Stomach (tissue), 9 donors: Measurements from ENCODE around the gene DST. TPM values are rescaled to one million over a fixed set of nuclear protein-coding genes. Genes with fewer than 3 reads are reported as not detected.

ENCODE experiments used
- DNase-seq, 2 donors: peaks; one replicate each; pipeline versions ENCODE4 v3.0.0 to v3.0.0-alpha.2; 2013 to 2019
- H3K27ac ChIP-seq, 5 donors: fragments of 200-600 bp in 4 of 5; sonication (generic) in 4 of 5; one replicate each; pipeline ENCODE4 v1.5.1; 2013 to 2019; ENCODE audit warnings: mild to moderate bottlenecking in 1 of 5, moderate library complexity in 1 of 5
- H3K27me3 ChIP-seq, 3 donors: fragments of 200-600 bp; sonication (generic); one replicate each; pipeline ENCODE4 v1.5.1; 2017 to 2019; ENCODE audit warnings: mixed run types in 1 of 3
- H3K36me3 ChIP-seq, 4 donors: fragments of 200-600 bp; sonication (generic); 1 replicate in 3 of 4; 2 replicates in 1 of 4; pipeline ENCODE4 v1.5.1; 2016 to 2019
- H3K4me1 ChIP-seq, 4 donors: fragments of 200-600 bp; sonication (generic); one replicate each; pipeline ENCODE4 v1.5.1; 2016 to 2019
- H3K4me3 ChIP-seq, 4 donors: fragments of 200-600 bp; sonication (generic) in 3 of 4; one replicate each; pipeline ENCODE4 v1.5.1; 2016 to 2019; ENCODE audit warnings: mild to moderate bottlenecking in 1 of 4
- H3K9me3 ChIP-seq, 4 donors: fragments of 200-600 bp; sonication (generic); one replicate each; pipeline ENCODE4 v1.5.1; 2016 to 2019
- CTCF ChIP-seq, 7 experiments: fragments of 450-650 bp in 4 of 7; fragments of 200-600 bp in 3 of 7; sonication (generic) in 3 of 7; IDR thresholded peaks; one replicate each; pipeline ENCODE4 v1.5.1; 2016 to 2019; ENCODE audit warnings: antibody characterized with exemption in 7 of 7, control low read depth in 2 of 7, mild to moderate bottlenecking in 1 of 7
- EP300 ChIP-seq: sonication (generic); formaldehyde crosslinking; IDR thresholded peaks from one replicate; pipeline ENCODE4 v1.6.1; 2017; ENCODE audit warnings: antibody characterized with exemption
- POLR2A ChIP-seq, 4 donors: fragments of 450-650 bp; IDR thresholded peaks; one replicate each; pipeline ENCODE4 v1.6.1; 2016; ENCODE audit warnings: antibody characterized with exemption in 4 of 4, control low read depth in 2 of 4, mild to moderate bottlenecking in 1 of 4, moderate library complexity in 1 of 4
- POLR2AphosphoS5 ChIP-seq, 3 donors: sonication (generic); formaldehyde crosslinking; IDR thresholded peaks; one replicate each; pipeline ENCODE4 v1.6.1; 2016; ENCODE audit warnings: antibody characterized with exemption in 3 of 3
- WGBS, 5 donors: extraction: QIAGEN DNeasy Blood & Tissue Kit in 3 of 5; methylation state at CpG; one replicate each; pipeline versions ENCODE4 v1.1.5 to v1.1.7; 2013 to 2018; 5-methylcytosine and 5-hydroxymethylcytosine counted together
- intact Hi-C: fragments of 100-400 bp; cut with DNase I; formaldehyde crosslinking; loops from one replicate; pipeline ENCODE4 v1.15.1; 2023; ENCODE audit warnings: low total_unique reads
- polyA plus RNA-seq, 3 donors: library from polyadenylated mRNA; stranded (reverse); fragments of 200-250 nt; gene quantifications; one replicate each; pipeline ENCODE4 v1.2.3, GENCODE V29; 2013
- total RNA-seq, 5 donors: library from RNA; depleted of rRNA; stranded (reverse); fragments of >200 nt; gene quantifications; one replicate each; pipeline versions ENCODE4 v1.1.0 to v1.2.3, GENCODE V29; 2014 to 2016
- donor health status: healthy with polysubstance abuse.
- donor health status: Bipolar disorder and iron deficiency.
- donor health status: healthy.

Gene DST
- total and polyA plus RNA-seq, 8 donors = 16.3 to 623 (median 200) TPM

DNA sequence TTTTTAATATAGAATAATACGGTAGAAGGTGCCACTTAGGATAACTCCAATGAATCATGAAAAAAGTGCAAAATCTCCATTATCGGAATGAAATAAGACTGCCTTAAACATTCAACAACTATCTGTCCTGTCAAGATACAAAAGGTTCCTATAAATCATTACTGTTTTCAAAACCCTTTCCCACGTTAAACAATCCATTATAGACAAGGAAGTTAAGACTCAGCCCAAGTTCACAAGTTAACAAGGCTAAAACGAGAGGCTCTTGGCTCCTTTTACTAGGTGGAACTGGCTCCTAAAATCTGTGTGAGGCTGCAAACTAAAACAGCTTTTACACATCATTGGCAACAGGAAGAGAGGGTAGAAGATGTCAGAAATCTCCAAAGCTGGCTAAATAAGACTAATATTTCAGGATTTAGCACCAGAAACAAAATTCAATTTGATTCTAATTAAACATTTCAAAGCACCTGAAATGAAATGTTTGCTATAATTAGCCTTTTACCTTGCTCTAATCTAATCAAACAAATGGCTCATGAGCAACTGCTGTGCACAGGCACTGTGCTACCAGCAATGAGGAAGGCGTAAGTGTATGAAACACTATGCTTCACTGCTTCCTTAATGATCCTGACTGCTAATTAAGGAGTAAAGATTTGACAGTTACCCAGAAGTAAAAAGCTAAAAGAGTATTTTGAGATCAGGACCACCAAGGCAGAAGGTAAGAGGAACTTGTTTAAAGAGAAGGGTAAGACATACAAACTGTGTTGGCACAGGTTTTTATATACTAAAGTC is 109.7 kb downstream of the DST start:
- Histone ChIP-seq H3K4me1 (peaks cover 0 to 64% (median 29%) of the 10 kb centered on the region in 4 donors), H3K27me3 (no peaks in the 10 kb centered on the region), H3K9me3 (no peaks in the 10 kb centered on the region), H3K36me3 (peaks cover 0 to 80% (median 73%) of the 10 kb centered on the region in 4 donors), H3K4me3 (no peak overlapping the region), H3K27ac (no peak overlapping the region)
- no peak for DNase-seq
- no peak for TF ChIP-seq POLR2AphosphoS5 (IDR thresholded peaks at IDR 0.05)
- TF ChIP-seq CTCF (IDR thresholded peaks at IDR 0.05) = no peak
- no peak for TF ChIP-seq POLR2A (IDR thresholded peaks at IDR 0.05)
- TF ChIP-seq EP300 = no peak
- intact Hi-C loops = no loop called here
- WGBS, 5 donors = 55 to 66% (median 65%) methylated on average over 5 of the region's 5 CpGs

DNA sequence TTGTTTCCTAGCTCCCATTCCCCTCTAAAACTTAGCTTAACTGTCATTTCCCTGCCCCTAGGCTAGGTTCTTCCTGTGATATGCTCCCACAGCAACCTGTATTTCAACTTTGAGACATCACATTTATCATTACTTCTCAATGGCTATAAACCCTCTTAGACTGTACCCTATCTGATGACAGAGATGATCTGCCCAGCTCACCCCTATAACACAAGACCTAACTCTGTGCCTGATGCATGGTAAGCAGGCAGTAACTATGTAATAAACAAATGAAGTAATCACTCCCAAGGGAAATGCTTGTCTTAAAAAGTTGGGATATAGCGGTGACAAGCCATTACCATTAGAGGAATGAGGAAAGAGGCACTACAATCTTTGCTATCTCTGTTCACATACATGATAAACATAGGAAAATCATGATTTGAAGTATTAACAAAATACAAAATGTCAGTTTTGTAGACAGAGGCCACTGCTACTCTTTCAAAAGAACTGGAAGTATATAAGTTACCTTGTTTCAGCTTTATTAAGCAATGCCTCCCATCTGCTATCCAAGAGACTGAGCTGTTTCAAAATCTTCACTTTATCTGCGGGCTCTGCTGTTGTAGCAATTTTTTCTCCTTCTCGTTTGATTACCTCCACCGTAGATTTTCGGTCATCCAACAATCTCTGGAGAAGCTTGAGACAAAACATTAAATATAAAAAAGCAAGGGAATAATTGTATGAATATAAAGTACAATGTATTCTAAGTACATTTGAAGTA is 110.7 kb downstream of the DST start:
- Histone ChIP-seq H3K36me3 (peaks cover 0 to 88% (median 82%) of the 10 kb centered on the region in 4 donors), H3K27ac (no peak overlapping the region), H3K4me1 (peaks cover 0 to 61% (median 28%) of the 10 kb centered on the region in 4 donors), H3K4me3 (peak overlapping the region in 1 of 4 donors; percentile 0), H3K9me3 (no peaks in the 10 kb centered on the region), H3K27me3 (no peaks in the 10 kb centered on the region)
- TF ChIP-seq CTCF (IDR thresholded peaks at IDR 0.05) (no peak), EP300 (no peak), POLR2A (IDR thresholded peaks at IDR 0.05) (no peak), POLR2AphosphoS5 (IDR thresholded peaks at IDR 0.05) (no peak)
- WGBS, 5 donors = 87 to 95% (median 94%) methylated on average over 5 of the region's 5 CpGs
- DNase-seq = no peak
- intact Hi-C loops = no loop called here

GRCh38 chr6:56529594-56530191 is 113.0 kb downstream of the DST start:
- WGBS, 5 donors = 75 to 85% (median 80%) methylated on average over 4 of the region's 4 CpGs
- H3K27me3 ChIP-seq = no peaks in the 10 kb centered on the region
- no peak for DNase-seq
- no peaks in the 10 kb centered on the region for H3K9me3 ChIP-seq
- H3K36me3 ChIP-seq = peaks cover 0 to 76% (median 73%) of the 10 kb centered on the region in 4 donors
- H3K27ac ChIP-seq = peak overlapping the region in 1 of 5 donors; percentile 43
- TF ChIP-seq POLR2AphosphoS5 (IDR thresholded peaks at IDR 0.05) (no peak), POLR2A (IDR thresholded peaks at IDR 0.05) (no peak), CTCF (IDR thresholded peaks at IDR 0.05) (no peak), EP300 (no peak)
- H3K4me1 ChIP-seq = peaks cover 4 to 59% (median 31%) of the 10 kb centered on the region in 4 donors
- intact Hi-C loops = no loop called here
- H3K4me3 ChIP-seq = no peak overlapping the region

DNA sequence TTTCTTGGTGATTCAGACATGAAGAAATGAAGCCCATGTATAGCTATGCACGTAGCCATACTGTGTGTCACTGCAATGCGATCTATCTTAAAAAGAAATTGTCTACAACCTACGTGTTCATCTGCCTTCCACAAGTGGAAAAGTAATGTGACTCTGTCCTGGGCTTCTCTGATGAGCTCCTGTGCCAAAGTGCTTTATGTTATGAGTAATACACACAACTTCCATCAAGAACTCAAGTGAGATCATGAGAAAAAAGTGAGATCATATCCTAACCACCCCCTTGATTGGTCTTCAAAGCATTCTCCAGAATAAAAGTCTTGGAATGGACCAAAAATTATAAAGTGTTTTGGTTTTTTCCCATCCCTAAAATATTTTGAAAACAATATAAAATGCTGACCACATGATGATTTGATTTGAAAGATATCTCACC is 114.3 kb downstream of the DST start:
- no peak for DNase-seq
- Histone ChIP-seq H3K4me3 (no peak overlapping the region), H3K9me3 (no peaks in the 10 kb centered on the region), H3K36me3 (peaks cover 0 to 73% (median 62%) of the 10 kb centered on the region in 4 donors), H3K27ac (peak overlapping the region in 3 of 5 donors; percentile 24 to 74 (median 62)), H3K27me3 (no peaks in the 10 kb centered on the region), H3K4me1 (peaks cover 4 to 60% (median 29%) of the 10 kb centered on the region in 4 donors)
- intact Hi-C loops = no loop called here
- no peak for TF ChIP-seq EP300
- no peak for TF ChIP-seq POLR2AphosphoS5 (IDR thresholded peaks at IDR 0.05)
- TF ChIP-seq CTCF (IDR thresholded peaks at IDR 0.05) = no peak
- no peak for TF ChIP-seq POLR2A (IDR thresholded peaks at IDR 0.05)
- WGBS, 5 donors = 84 to 94% (median 91%) methylated on average over 3 of the region's 3 CpGs
